Activated naive CD8-positive, alpha-beta T cell (primary cell): ENCODE measurements around the gene ITFG1.

ENCODE experiments used
- H3K27ac Mint-ChIP-seq: one replicate; pipeline ENCODE4 v1.8.0; 2021; ENCODE audit warnings: mixed read lengths
- H3K27me3 Mint-ChIP-seq: one replicate; pipeline ENCODE4 v1.8.0; 2021; ENCODE audit warnings: mixed read lengths
- H3K36me3 Mint-ChIP-seq: one replicate; pipeline ENCODE4 v1.8.0; 2021; ENCODE audit warnings: mixed read lengths
- H3K4me1 Mint-ChIP-seq: one replicate; pipeline ENCODE4 v1.8.0; 2021; ENCODE audit warnings: low read depth, mixed read lengths
- H3K4me3 Mint-ChIP-seq: one replicate; pipeline ENCODE4 v1.8.0; 2021; ENCODE audit warnings: mild to moderate bottlenecking, mixed read lengths
- H3K9me3 Mint-ChIP-seq: one replicate; pipeline ENCODE4 v1.8.0; 2021; ENCODE audit warnings: low read depth, mixed read lengths

ITFG1 gene

GRCh38 chr16:47460711-47461597 is at the start of gene ITFG1, which contains the start of gene PHKB:
Gene ITFG1, minus strand, starts transcription at chr16:47461063. Its CDS starts 18 bp downstream, at chr16:47461045.
Gene PHKB, plus strand, starts transcription at chr16:47461331. Its CDS starts 20 bp downstream, at chr16:47461351.
- Mint-ChIP-seq H3K27ac (peak within 1 kb of the TSS; percentile 99), H3K27me3 (no peaks in the 10 kb centered on the region), H3K36me3 (peaks cover 8% of the 10 kb centered on the region), H3K4me1 (peaks cover 69% of the 10 kb centered on the region), H3K9me3 (no peaks in the 10 kb centered on the region), H3K4me3 (peak within 1 kb of the TSS; percentile 99)

DNA sequence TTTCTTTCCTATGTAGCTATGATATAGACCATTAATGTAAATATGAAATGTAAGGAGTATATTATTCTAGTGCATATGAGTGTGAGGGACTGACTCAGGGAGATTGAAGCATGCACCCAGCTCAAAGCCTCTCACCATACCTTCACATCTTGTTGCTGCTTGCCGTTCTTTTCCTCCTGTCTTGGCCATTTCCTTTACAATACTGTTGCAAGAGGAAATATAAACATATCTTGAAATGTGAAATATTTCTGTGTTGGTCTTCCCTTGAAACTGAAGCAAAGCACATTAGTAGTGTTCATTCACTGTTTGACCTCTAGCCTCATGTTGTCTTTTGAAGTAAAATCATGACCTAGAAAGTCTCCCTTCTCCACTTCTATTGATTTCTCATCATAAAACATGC is 46.8 kb upstream of the ITFG1 start:
- no peak overlapping the region for H3K4me3 Mint-ChIP-seq
- H3K9me3 Mint-ChIP-seq: no peaks in the 10 kb centered on the region
- H3K4me1 Mint-ChIP-seq: peaks cover 5% of the 10 kb centered on the region
- H3K27ac Mint-ChIP-seq: no peak overlapping the region
- H3K27me3 Mint-ChIP-seq: no peaks in the 10 kb centered on the region
- peaks cover 30% of the 10 kb centered on the region for H3K36me3 Mint-ChIP-seq

DNA sequence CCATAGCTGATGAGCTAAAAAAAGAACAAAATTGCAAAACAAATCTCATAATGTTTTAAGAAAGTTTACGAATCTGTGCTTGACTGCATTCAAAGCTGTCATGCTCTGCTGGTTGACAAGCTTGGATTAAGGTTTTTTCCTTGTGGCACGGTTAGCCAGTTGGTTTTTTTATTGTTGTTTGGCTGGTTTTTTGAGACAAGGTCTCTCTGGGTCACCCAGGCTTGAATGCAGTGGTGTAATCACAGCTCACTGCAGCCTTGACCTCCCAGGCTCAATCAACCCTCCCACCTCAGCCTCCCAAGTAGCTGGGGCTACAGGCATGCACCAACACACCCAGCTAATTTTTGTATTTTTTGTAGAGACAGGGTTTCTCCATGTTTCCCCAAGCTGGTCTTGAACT is 45.9 kb upstream of the ITFG1 start:
- no peaks in the 10 kb centered on the region for H3K9me3 Mint-ChIP-seq
- H3K36me3 Mint-ChIP-seq: peaks cover 34% of the 10 kb centered on the region
- H3K27ac Mint-ChIP-seq: no peak overlapping the region
- peaks cover 5% of the 10 kb centered on the region for H3K4me1 Mint-ChIP-seq
- H3K4me3 Mint-ChIP-seq: no peak overlapping the region
- no peaks in the 10 kb centered on the region for H3K27me3 Mint-ChIP-seq

- Mint-ChIP-seq H3K27me3 (no peaks in the 10 kb centered on the region), H3K4me1 (peaks cover 5% of the 10 kb centered on the region), H3K27ac (no peak overlapping the region), H3K4me3 (no peak overlapping the region), H3K36me3 (peaks cover 40% of the 10 kb centered on the region), H3K9me3 (no peaks in the 10 kb centered on the region)
These were observed 43.7 kb upstream of the ITFG1 start for GRCh38 chr16:47504599-47504998.

GRCh38 chr16:47503936-47504335 is 43.1 kb upstream of the ITFG1 start:
- no peak overlapping the region for H3K27ac Mint-ChIP-seq
- H3K9me3 Mint-ChIP-seq: no peaks in the 10 kb centered on the region
- H3K4me3 Mint-ChIP-seq: no peak overlapping the region
- H3K4me1 Mint-ChIP-seq: peaks cover 5% of the 10 kb centered on the region
- no peaks in the 10 kb centered on the region for H3K27me3 Mint-ChIP-seq
- peaks cover 42% of the 10 kb centered on the region for H3K36me3 Mint-ChIP-seq

GRCh38 chr16:47499700-47500264 is 38.9 kb upstream of the ITFG1 start:
- Mint-ChIP-seq H3K4me1 (peaks cover 12% of the 10 kb centered on the region), H3K27ac (no peak overlapping the region), H3K9me3 (no peaks in the 10 kb centered on the region), H3K4me3 (no peak overlapping the region), H3K36me3 (peaks cover 43% of the 10 kb centered on the region), H3K27me3 (no peaks in the 10 kb centered on the region)

- Mint-ChIP-seq H3K9me3 (no peaks in the 10 kb centered on the region), H3K4me3 (no peak overlapping the region), H3K27ac (no peak overlapping the region), H3K36me3 (peaks cover 38% of the 10 kb centered on the region), H3K4me1 (peaks cover 17% of the 10 kb centered on the region), H3K27me3 (no peaks in the 10 kb centered on the region)
These were observed 38.3 kb upstream of the ITFG1 start for GRCh38 chr16:47499080-47499699.

GRCh38 chr16:47493381-47494337 is 32.8 kb upstream of the ITFG1 start:
- H3K27me3 Mint-ChIP-seq: no peaks in the 10 kb centered on the region
- peak overlapping the region; percentile 62 for H3K4me3 Mint-ChIP-seq
- H3K27ac Mint-ChIP-seq: peak overlapping the region; percentile 94
- H3K4me1 Mint-ChIP-seq: peaks cover 57% of the 10 kb centered on the region
- H3K9me3 Mint-ChIP-seq: peaks cover under 1% of the 10 kb centered on the region
- peaks cover 21% of the 10 kb centered on the region for H3K36me3 Mint-ChIP-seq

- Mint-ChIP-seq H3K9me3 (peaks cover 5% of the 10 kb centered on the region), H3K27me3 (no peaks in the 10 kb centered on the region), H3K4me3 (peak overlapping the region; percentile 89), H3K27ac (peak overlapping the region; percentile 94), H3K4me1 (peaks cover 59% of the 10 kb centered on the region), H3K36me3 (peaks cover 27% of the 10 kb centered on the region)
These were observed 31.8 kb upstream of the ITFG1 start for GRCh38 chr16:47492428-47493377.

DNA sequence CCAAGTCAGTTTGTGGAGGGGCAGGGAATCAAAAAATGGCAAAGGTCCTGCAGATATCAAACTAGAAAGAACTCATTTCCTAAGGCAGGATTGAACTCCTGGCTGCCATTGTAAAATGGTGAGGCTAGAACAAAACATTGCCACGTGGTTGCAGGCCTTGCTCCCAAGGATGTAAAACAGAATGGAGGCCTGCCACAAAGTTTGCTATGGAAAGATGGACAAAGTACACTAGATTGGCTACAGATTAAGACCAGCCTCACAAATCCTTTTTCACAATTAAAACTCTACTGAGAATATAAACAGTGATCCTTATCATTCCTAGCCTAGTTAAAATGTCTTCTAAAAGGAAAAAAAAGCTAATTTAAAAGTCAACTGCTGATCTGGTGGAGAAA is 31.2 kb upstream of the ITFG1 start:
- Mint-ChIP-seq H3K36me3 (peaks cover 26% of the 10 kb centered on the region), H3K9me3 (peaks cover 5% of the 10 kb centered on the region), H3K27ac (peak overlapping the region; percentile 94), H3K4me3 (no peak overlapping the region), H3K4me1 (peaks cover 59% of the 10 kb centered on the region), H3K27me3 (no peaks in the 10 kb centered on the region)

DNA sequence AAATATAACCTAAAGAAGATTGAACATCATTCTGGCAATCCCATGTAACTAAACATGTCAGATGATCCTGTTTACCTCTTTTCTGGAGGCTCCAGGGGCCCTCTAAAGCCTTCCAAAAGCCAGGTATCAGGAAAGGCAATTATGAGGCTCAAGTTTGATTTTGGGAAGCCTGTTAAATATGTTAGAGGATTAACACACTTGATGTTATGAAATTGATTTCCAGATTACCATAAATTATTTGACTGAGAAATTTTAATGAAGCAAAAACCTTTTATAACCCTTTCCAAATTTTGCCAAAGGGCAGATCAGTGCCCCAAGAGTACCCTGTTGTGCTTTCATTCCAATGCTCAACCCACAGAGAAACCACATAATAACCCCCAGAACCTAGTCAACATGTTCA is 29.6 kb upstream of the ITFG1 start:
- peak overlapping the region; percentile 48 for H3K27ac Mint-ChIP-seq
- H3K9me3 Mint-ChIP-seq: peaks cover 5% of the 10 kb centered on the region
- peaks cover 28% of the 10 kb centered on the region for H3K36me3 Mint-ChIP-seq
- H3K27me3 Mint-ChIP-seq: no peaks in the 10 kb centered on the region
- peaks cover 50% of the 10 kb centered on the region for H3K4me1 Mint-ChIP-seq
- H3K4me3 Mint-ChIP-seq: no peak overlapping the region

DNA sequence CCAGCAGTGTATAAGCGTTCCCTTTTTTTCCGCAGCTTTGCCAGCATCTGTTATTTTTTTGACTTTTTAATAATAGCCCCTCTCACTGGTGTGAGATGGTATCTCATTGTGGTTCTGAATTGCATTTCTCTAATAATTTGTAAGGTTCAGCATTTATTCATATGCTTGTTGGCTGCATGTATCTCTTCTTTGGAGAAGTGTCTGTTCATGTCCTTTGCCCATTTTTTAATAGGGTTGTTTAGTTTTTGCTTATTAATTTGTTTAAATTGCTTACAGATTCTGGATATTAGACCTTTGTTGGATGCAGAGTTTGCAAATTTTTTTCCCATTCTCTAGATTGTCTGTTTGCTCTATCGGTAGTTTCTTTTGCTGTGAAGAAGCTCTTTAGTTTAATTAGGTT is 27.2 kb upstream of the ITFG1 start:
- Mint-ChIP-seq H3K4me1 (peaks cover 47% of the 10 kb centered on the region), H3K4me3 (no peak overlapping the region), H3K36me3 (peaks cover 28% of the 10 kb centered on the region), H3K9me3 (peaks cover 5% of the 10 kb centered on the region), H3K27ac (no peak overlapping the region), H3K27me3 (no peaks in the 10 kb centered on the region)

GRCh38 chr16:47486856-47487255 is 26.0 kb upstream of the ITFG1 start:
- Mint-ChIP-seq H3K27me3 (no peaks in the 10 kb centered on the region), H3K27ac (no peak overlapping the region), H3K4me3 (no peak overlapping the region), H3K36me3 (peaks cover 29% of the 10 kb centered on the region), H3K9me3 (peaks cover 5% of the 10 kb centered on the region), H3K4me1 (peaks cover 37% of the 10 kb centered on the region)
